HG03558 (cell line): Measurements from ENCODE around the gene ADARB1.
"Not testable (repeated sequence)": the region's sequence is repeated elsewhere in the genome, so short reads cannot be mapped to it uniquely, and the experiment has no call there.

Experiments
- ATAC-seq: cut with Tn5 transposase; IDR thresholded peaks from one replicate; pipeline ENCODE4 v1.9.1; 2021; ENCODE audit warnings: moderate number of reproducible peaks; ENCODE audit not compliant: unreplicated experiment; ENCODE audit errors: extremely low read depth

The ADARB1 gene

GRCh38 chr21:45143855-45144254 lies 69.5 kb downstream of the ADARB1 start:
- ATAC-seq, result no peak

GRCh38 chr21:45145146-45145545 lies 70.8 kb downstream of the ADARB1 start:
- no peak for ATAC-seq

GRCh38 chr21:45145846-45146245 lies 71.5 kb downstream of the ADARB1 start:
- ATAC-seq, result not testable (repeated sequence)

GRCh38 chr21:45146306-45146705 lies 71.9 kb downstream of the ADARB1 start:
- ATAC-seq, result no peak

- no peak for ATAC-seq
These were observed 72.4 kb downstream of the ADARB1 start for GRCh38 chr21:45146801-45147200.

- ATAC-seq, result no peak
These were observed 73.3 kb downstream of the ADARB1 start for GRCh38 chr21:45147473-45148315.

GRCh38 chr21:45148316-45148990 lies 74.1 kb downstream of the ADARB1 start:
- ATAC-seq, result no peak

GRCh38 chr21:45149021-45149420 lies 74.6 kb downstream of the ADARB1 start:
- no peak for ATAC-seq

GRCh38 chr21:45150638-45151131 lies 76.3 kb downstream of the ADARB1 start:
- no peak for ATAC-seq

- ATAC-seq, result no peak
These were observed 77.2 kb downstream of the ADARB1 start for GRCh38 chr21:45151445-45152160.

GRCh38 chr21:45152265-45152746 lies 77.9 kb downstream of the ADARB1 start:
- ATAC-seq, result no peak

- ATAC-seq, result no peak
These were observed 79.3 kb downstream of the ADARB1 start for GRCh38 chr21:45153358-45154318.

GRCh38 chr21:45154511-45155508 lies 80.4 kb downstream of the ADARB1 start:
- no peak for ATAC-seq

- ATAC-seq, result no peak
These were observed 81.5 kb downstream of the ADARB1 start for GRCh38 chr21:45155910-45156309.

GRCh38 chr21:45156459-45156858 lies 82.1 kb downstream of the ADARB1 start:
- no peak for ATAC-seq

GRCh38 chr21:45157932-45158331 lies 83.6 kb downstream of the ADARB1 start:
- no peak for ATAC-seq

- no peak for ATAC-seq
These were observed 84.4 kb downstream of the ADARB1 start for GRCh38 chr21:45158491-45159423.
